ENCODE results near the gene CELF4. TPM values are rescaled to one million over a fixed set of nuclear protein-coding genes. Genes with fewer than 3 reads are reported as not detected.

CELF4 gene
- total RNA-seq, 3 donors from 2014 or later (not counting 1 experiment from before 2014, with no cell fraction given) = not detected

- Histone ChIP-seq H3K4me3 (ENCODE audit: low read length) (no peak overlapping the region), H3K36me3 (ENCODE audit: control insufficient read depth, insufficient read depth, low read length) (no peaks in the 10 kb centered on the region), H3K4me1 (ENCODE audit: control insufficient read depth, insufficient read depth, low read length) (peaks cover 12% of the 10 kb centered on the region), H3K9me3 (ENCODE audit: control insufficient read depth, insufficient read depth, low read length) (no peaks in the 10 kb centered on the region), H3K27me3 (ENCODE audit: control insufficient read depth, insufficient read depth, low read length) (no peaks in the 10 kb centered on the region), H3K27ac (ENCODE audit: low read length) (no peak overlapping the region)
- peaks cover 7 to 10% of the 10 kb centered on the region in 2 donors for H3K27me3 Mint-ChIP-seq (ENCODE audit: low read depth in 2 of 2)
- DNase-seq (no peak), ATAC-seq (no peak)
- H3K27ac Mint-ChIP-seq = no peak overlapping the region
- H3K4me3 Mint-ChIP-seq = no peak overlapping the region
- WGBS (ENCODE audit: insufficient coverage) = 89% methylated on average over 5 of the region's 5 CpGs
- H3K9me3 Mint-ChIP-seq = no peaks in the 10 kb centered on the region
- no peaks in the 10 kb centered on the region for H3K36me3 Mint-ChIP-seq
- TF ChIP-seq CTCF (IDR thresholded peaks at IDR 0.05) = no peak
- peaks cover 0 to 7% of the 10 kb centered on the region in 2 donors for H3K4me1 Mint-ChIP-seq
- intact Hi-C loops (cut with micrococcal nuclease) = no loop called here
These were observed 168.5 kb downstream of the CELF4 start for GRCh38 chr18:37396971-37397720.

GRCh38 chr18:37395631-37396030, 170.0 kb downstream of the CELF4 start:
- no peak overlapping the region for H3K4me3 ChIP-seq (ENCODE audit: low read length)
- intact Hi-C loops (cut with micrococcal nuclease) = no loop called here

GRCh38 chr18:37395138-37395537, 170.5 kb downstream of the CELF4 start:
- DNase-seq = no peak
- no peak for TF ChIP-seq CTCF (IDR thresholded peaks at IDR 0.05)
- Mint-ChIP-seq H3K27me3 (ENCODE audit: low read depth in 2 of 2) (peaks cover 7 to 10% of the 10 kb centered on the region in 2 donors), H3K9me3 (no peaks in the 10 kb centered on the region), H3K27ac (peak overlapping the region in 1 of 2 donors; percentile 59), H3K4me3 (peak overlapping the region; percentile 69), H3K36me3 (no peaks in the 10 kb centered on the region), H3K4me1 (peaks cover 0 to 7% of the 10 kb centered on the region in 2 donors)
- Histone ChIP-seq H3K36me3 (ENCODE audit: control insufficient read depth, insufficient read depth, low read length) (no peaks in the 10 kb centered on the region), H3K4me1 (ENCODE audit: control insufficient read depth, insufficient read depth, low read length) (peaks cover 12% of the 10 kb centered on the region), H3K9me3 (ENCODE audit: control insufficient read depth, insufficient read depth, low read length) (no peaks in the 10 kb centered on the region), H3K27ac (ENCODE audit: low read length) (no peak overlapping the region), H3K4me3 (ENCODE audit: low read length) (no peak overlapping the region), H3K27me3 (ENCODE audit: control insufficient read depth, insufficient read depth, low read length) (no peaks in the 10 kb centered on the region)
- no peak for ATAC-seq
- intact Hi-C loops (cut with micrococcal nuclease) = no loop called here
- WGBS (ENCODE audit: insufficient coverage) = 65% methylated on average over 7 of the region's 7 CpGs

More at GRCh38 chr18:37395631-37396030, 170.0 kb downstream of the CELF4 start:
- TF ChIP-seq CTCF (IDR thresholded peaks at IDR 0.05) = no peak
- peaks cover 7 to 10% of the 10 kb centered on the region in 2 donors for H3K27me3 Mint-ChIP-seq (ENCODE audit: low read depth in 2 of 2)
- DNase-seq (no peak), ATAC-seq (no peak)
- WGBS (ENCODE audit: insufficient coverage) = 87% methylated on average over 4 of the region's 4 CpGs
- Histone ChIP-seq H3K9me3 (ENCODE audit: control insufficient read depth, insufficient read depth, low read length) (no peaks in the 10 kb centered on the region), H3K36me3 (ENCODE audit: control insufficient read depth, insufficient read depth, low read length) (no peaks in the 10 kb centered on the region), H3K4me1 (ENCODE audit: control insufficient read depth, insufficient read depth, low read length) (peaks cover 12% of the 10 kb centered on the region), H3K27me3 (ENCODE audit: control insufficient read depth, insufficient read depth, low read length) (no peaks in the 10 kb centered on the region), H3K27ac (ENCODE audit: low read length) (no peak overlapping the region)
- H3K36me3 Mint-ChIP-seq = no peaks in the 10 kb centered on the region
- peaks cover 0 to 7% of the 10 kb centered on the region in 2 donors for H3K4me1 Mint-ChIP-seq
- no peak overlapping the region for H3K27ac Mint-ChIP-seq
- peak overlapping the region; percentile 40 for H3K4me3 Mint-ChIP-seq
- H3K9me3 Mint-ChIP-seq = no peaks in the 10 kb centered on the region

- Mint-ChIP-seq H3K36me3 (no peaks in the 10 kb centered on the region), H3K27ac (no peak overlapping the region), H3K4me1 (peaks cover 0 to 7% of the 10 kb centered on the region in 2 donors), H3K4me3 (peak overlapping the region; percentile 69), H3K9me3 (no peaks in the 10 kb centered on the region), H3K27me3 (ENCODE audit: low read depth in 2 of 2) (peaks cover 7 to 10% of the 10 kb centered on the region in 2 donors)
- WGBS (ENCODE audit: insufficient coverage) = 72% methylated on average over 3 of the region's 5 CpGs
- no peak overlapping the region for H3K27ac ChIP-seq (ENCODE audit: low read length)
- H3K4me3 ChIP-seq (ENCODE audit: low read length) = no peak overlapping the region
- H3K4me1 ChIP-seq (ENCODE audit: control insufficient read depth, insufficient read depth, low read length) = peaks cover 12% of the 10 kb centered on the region
- no peaks in the 10 kb centered on the region for H3K9me3 ChIP-seq (ENCODE audit: control insufficient read depth, insufficient read depth, low read length)
- TF ChIP-seq CTCF (IDR thresholded peaks at IDR 0.05) = no peak
- intact Hi-C loops (cut with micrococcal nuclease) = no loop called here
- no peaks in the 10 kb centered on the region for H3K36me3 ChIP-seq (ENCODE audit: control insufficient read depth, insufficient read depth, low read length)
- ATAC-seq (no peak), DNase-seq (no peak)
- no peaks in the 10 kb centered on the region for H3K27me3 ChIP-seq (ENCODE audit: control insufficient read depth, insufficient read depth, low read length)
These were observed 171.0 kb downstream of the CELF4 start for GRCh38 chr18:37394610-37394965.
